ENCODE data around the gene SLC24A4.

DNA sequence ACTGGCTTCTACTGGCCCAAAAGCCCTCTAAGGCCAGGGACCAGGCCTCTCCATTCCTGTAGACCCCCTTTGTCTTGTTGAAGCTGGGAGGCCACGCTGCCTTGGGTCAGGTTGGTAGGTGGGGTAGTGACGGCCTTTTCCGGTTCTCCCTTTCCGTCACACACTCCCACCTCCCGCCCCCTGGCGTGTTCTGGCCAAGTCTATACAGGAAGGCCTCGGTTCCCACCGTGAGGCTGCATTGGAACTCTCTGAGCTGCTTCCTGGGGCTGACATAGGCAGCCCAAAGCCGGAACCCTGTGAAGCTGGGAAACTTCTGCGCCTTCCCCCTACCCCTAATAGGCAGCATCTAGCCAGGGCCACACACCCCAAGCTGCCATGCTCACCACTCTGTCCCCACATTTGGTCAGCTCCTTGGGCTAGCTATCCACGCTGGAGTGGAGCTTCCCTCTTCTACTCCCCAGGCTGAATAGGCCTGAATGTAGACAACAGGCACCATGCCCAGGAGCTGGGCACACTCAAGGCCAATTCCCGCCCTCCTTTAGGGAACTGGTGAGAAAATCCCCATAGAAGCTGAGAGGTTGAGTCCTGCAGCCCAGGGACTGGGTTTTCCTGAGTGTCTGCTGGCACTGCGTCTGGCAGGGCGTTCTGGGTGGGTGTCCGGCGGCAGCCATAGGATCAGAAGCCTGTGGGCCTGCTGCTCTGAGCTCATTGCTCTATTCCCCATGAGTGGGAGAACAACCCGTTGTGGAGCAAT is 226.3 kb downstream of the SLC24A4 start:
- TF ChIP-seq, protein P1, sequence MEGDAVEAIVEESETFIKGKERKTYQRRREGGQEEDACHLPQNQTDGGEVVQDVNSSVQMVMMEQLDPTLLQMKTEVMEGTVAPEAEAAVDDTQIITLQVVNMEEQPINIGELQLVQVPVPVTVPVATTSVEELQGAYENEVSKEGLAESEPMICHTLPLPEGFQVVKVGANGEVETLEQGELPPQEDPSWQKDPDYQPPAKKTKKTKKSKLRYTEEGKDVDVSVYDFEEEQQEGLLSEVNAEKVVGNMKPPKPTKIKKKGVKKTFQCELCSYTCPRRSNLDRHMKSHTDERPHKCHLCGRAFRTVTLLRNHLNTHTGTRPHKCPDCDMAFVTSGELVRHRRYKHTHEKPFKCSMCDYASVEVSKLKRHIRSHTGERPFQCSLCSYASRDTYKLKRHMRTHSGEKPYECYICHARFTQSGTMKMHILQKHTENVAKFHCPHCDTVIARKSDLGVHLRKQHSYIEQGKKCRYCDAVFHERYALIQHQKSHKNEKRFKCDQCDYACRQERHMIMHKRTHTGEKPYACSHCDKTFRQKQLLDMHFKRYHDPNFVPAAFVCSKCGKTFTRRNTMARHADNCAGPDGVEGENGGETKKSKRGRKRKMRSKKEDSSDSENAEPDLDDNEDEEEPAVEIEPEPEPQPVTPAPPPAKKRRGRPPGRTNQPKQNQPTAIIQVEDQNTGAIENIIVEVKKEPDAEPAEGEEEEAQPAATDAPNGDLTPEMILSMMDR (IDR thresholded peaks at IDR 0.05; ENCODE audit: poor library complexity, severe bottlenecking) = no peak
- no peak for TF ChIP-seq RAD21 (conservative IDR thresholded peaks at IDR 0.05)
- TF ChIP-seq EZH2 (IDR thresholded peaks at IDR 0.05; ENCODE audit: borderline replicate concordance, insufficient read depth, low read length, poor library complexity, severe bottlenecking) = no peak
- TF ChIP-seq, protein P2, sequence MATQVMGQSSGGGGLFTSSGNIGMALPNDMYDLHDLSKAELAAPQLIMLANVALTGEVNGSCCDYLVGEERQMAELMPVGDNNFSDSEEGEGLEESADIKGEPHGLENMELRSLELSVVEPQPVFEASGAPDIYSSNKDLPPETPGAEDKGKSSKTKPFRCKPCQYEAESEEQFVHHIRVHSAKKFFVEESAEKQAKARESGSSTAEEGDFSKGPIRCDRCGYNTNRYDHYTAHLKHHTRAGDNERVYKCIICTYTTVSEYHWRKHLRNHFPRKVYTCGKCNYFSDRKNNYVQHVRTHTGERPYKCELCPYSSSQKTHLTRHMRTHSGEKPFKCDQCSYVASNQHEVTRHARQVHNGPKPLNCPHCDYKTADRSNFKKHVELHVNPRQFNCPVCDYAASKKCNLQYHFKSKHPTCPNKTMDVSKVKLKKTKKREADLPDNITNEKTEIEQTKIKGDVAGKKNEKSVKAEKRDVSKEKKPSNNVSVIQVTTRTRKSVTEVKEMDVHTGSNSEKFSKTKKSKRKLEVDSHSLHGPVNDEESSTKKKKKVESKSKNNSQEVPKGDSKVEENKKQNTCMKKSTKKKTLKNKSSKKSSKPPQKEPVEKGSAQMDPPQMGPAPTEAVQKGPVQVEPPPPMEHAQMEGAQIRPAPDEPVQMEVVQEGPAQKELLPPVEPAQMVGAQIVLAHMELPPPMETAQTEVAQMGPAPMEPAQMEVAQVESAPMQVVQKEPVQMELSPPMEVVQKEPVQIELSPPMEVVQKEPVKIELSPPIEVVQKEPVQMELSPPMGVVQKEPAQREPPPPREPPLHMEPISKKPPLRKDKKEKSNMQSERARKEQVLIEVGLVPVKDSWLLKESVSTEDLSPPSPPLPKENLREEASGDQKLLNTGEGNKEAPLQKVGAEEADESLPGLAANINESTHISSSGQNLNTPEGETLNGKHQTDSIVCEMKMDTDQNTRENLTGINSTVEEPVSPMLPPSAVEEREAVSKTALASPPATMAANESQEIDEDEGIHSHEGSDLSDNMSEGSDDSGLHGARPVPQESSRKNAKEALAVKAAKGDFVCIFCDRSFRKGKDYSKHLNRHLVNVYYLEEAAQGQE (IDR thresholded peaks at IDR 0.05; ENCODE audit: borderline replicate concordance) = no peak
- no peak for TF ChIP-seq MXI1 (conservative IDR thresholded peaks at IDR 0.05; ENCODE audit: poor library complexity, severe bottlenecking)
- TF ChIP-seq POLR2AphosphoS5 (IDR thresholded peaks at IDR 0.05) = no peak
- no peak for TF ChIP-seq EP300 (conservative IDR thresholded peaks at IDR 0.05; ENCODE audit: poor library complexity, severe bottlenecking)
- TF ChIP-seq SMC3 (conservative IDR thresholded peaks at IDR 0.05; ENCODE audit: poor library complexity) = no peak

All from neural cell (in vitro differentiated cells).